ENCODE measurements around the gene CHID1.

CHID1 gene

GRCh38 chr11:864898-865297, 45.7 kb downstream of the CHID1 start:
- no peak for DNase-seq (ENCODE audit: low spot score)

GRCh38 chr11:863910-864827, 46.4 kb downstream of the CHID1 start:
- no peak for DNase-seq (ENCODE audit: low spot score)

- no peak for DNase-seq (ENCODE audit: low spot score)
Measured at GRCh38 chr11:863023-863909, 47.3 kb downstream of the CHID1 start.

DNA sequence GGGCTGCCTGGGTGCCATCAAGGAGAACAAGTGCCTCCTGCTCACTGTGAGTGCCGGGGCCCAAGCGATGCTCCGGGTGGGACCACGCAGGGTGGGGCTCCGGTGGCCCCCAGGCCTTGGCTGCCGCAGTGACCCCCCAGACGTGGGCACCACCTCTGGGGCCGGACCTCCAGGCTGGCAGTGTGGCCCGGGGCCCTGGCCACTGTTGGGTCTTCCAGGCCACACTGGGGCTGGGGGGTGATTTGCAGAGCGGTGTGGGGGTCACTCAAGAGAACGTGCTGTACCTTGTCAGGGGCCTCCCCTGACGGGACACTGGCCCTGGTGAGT, 48.0 kb downstream of the CHID1 start:
- no peak for DNase-seq (ENCODE audit: low spot score)

DNA sequence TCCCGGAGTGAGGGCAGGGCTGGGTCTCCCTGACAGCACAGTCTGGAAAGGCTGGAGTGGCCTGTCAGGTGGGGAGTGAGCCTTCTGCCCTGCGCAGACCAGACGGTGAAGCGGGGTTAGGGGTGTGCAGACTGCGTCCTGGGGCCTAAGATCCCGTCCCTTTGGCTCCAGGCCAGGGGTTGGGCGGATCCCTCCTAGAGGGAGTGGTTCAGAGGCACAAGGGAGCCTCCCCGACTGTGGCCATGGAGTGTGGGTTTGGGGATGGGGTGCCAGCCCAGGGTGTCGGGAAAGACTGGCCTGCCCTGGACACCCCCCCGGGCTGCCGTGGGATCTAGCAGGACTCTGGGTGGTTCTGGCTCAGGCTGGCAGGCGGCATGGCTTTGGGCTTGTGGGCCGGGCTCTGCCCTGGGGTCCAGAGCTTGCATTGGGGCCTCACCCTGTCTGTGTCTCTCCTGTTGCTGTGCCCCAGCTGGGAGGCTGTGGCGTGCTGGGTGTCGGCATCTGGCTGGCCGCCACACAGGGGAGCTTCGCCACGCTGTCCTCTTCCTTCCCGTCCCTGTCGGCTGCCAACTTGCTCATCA, 48.4 kb downstream of the CHID1 start:
- DNase-seq (ENCODE audit: low spot score) = no peak

DNA sequence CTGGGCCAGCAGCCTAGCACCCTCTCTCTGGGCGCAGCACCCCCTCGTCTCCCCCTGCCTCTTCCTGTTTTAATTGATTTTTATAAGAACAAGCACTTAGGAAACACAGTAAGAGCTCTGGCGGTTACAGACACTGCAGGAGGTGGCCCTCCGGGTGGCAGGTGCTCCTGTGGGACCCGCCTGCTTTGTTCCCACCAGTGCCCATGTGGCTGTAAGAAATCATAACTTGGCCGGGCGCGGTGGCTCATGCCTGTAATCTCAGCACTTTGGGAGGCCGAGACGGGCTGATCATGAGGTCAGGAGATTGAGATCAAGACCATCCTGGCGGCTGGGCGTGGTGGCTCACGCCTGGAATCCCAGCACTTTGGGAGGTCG, 49.5 kb downstream of the CHID1 start:
- no peak for DNase-seq (ENCODE audit: low spot score)

GRCh38 chr11:860234-861104, 50.1 kb downstream of the CHID1 start:
- no peak for DNase-seq (ENCODE audit: low spot score)

DNA sequence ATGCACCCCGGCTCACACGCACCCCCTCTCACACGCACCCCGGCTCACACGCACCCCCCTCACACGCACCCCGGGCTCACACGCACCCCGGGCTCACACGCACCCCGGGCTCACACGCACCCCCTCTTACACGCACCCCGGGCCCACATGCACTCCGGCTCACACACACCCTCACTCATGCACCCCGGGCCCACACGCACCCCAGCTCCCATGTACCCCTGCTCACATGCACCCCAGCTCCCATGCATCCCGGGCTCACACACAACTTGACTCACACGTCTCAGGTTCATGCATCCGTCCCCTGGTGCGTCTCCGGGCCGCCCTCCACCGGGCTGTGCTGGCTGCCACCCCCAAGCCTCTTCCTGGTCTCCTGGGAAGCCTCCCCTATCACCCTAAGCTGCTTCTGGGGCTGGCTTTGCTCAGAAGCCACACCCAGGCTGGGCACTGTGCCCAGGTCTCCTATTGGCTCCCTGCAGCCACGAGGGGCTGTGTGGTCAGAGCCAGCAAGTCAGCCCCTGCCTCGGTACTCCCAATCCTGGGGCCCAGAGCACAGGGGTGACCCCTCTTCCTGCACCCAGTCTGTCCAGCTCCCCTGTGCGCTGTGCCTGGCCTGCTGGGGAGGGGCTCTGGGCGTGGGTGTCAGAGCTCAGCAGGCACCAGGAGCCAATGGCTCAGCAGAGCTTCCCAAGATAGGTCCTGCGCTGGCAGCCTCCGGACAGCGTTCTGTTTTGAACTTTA, 51.0 kb downstream of the CHID1 start:
- no peak for DNase-seq (ENCODE audit: low spot score)

GRCh38 chr11:858762-859339, 51.8 kb downstream of the CHID1 start:
- DNase-seq (ENCODE audit: low spot score) = no peak

DNA sequence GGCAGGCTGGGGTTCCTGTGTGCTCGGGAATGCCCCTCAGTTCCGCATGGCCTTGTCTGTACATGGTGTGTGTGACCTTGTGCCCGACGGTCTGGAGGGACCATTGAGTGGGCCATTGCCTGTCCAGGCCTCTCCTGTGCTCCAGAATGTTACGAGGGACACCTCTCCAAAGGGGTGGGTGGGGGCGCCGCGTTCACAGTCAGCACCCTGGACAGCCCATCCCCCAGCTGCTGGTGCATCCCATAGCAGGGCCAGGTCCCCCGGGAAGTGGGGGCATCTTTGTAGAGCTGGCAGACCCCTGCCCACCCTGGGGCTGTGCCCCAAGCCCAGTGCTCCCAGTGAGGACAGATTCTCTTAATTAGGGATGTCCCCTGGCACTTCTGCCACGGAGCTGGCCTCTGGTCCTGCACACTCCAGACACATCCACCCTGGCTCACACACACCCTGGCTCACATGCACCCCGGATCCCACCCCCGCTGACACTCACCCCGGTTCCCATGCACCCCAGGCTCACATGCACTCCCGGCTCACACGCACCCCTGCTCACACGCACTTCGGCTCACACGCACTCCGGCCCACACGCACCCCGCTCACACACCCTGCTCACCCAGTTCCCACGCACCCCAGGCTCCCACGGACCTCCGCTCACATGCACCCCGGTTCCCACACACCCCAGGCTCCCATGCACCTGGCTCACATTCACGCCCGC, 52.4 kb downstream of the CHID1 start:
- no peak for DNase-seq (ENCODE audit: low spot score)

DNA sequence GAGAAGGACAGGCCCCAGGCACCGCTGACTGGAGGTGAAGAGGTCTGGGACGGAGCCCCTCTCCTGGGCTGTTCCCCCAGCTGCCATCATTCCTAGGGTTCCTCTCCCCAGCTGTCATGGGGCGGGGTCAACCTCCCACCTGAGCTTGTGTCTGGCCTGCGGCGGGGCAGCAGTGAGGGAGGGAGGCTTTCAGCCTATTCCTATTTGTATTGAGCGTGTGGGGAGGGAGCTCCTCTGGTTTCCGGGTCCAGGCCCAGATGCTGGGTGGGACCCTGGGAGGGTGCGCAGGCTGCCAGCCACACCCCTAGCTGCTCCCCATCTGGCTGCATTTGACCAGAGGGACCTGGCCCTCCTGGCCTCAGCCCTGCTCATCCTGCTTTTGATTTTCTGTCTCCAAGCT, 54.2 kb downstream of the CHID1 start:
- DNase-seq (ENCODE audit: low spot score) = no peak

DNA sequence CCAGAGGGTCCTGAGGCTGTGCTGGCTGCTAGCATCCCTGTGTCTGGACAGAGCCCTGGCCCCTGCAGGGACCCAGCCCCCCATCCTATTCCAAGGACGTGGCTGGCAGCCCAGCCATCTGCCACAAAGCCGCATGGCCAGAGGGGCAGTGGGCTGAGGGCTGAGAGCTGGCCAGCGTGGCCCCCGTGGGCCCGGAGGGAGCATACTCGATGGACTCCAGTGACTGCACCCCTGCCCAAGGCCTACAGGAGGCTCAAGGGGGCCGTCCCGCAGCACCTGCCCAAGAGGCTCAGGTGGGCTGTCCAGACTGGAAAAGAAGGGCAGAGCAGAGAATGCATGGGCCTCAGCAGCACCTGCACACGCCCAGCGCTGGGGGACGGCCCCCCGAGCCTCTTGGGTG, 54.8 kb downstream of the CHID1 start:
- no peak for DNase-seq (ENCODE audit: low spot score)

- DNase-seq (ENCODE audit: low spot score) = no peak
Measured at GRCh38 chr11:855330-855674, 55.3 kb downstream of the CHID1 start.

DNA sequence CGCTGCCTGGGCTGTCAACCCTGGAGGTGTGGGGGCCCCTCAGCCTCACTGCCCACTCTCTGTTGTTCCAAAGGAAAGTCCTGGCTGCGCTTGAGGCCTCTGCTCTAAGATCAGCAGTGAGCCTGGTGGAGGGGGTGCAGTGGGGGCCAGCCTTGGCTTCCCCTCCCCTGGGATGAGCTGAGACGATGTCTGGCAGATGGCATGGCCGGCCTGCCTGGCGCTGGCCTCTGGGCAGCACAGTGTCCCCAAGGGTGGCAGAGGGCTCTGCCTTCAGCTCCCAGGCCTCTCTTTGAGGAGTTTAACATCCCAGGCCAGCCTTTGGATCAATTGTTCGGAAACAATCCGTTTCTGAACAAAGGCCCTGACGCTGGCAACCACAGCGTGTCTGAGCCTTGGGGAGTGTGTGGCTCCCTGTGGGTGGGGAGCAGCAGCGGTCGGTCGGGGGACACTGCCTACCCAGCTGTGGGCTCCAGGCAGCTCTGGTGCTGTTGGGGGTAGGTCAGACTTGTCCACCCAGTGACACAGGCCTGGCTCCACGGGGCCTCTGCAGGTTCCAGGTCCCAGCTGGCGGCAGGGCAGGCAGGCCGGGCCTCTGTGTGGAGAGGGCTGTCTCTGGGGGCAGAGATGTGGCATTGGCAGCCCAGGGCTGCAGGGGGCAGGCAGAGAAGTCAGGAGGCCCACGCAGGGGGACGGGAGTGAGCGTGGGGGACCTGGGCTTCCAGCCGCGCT, 55.8 kb downstream of the CHID1 start:
- DNase-seq (ENCODE audit: low spot score) = no peak

DNA sequence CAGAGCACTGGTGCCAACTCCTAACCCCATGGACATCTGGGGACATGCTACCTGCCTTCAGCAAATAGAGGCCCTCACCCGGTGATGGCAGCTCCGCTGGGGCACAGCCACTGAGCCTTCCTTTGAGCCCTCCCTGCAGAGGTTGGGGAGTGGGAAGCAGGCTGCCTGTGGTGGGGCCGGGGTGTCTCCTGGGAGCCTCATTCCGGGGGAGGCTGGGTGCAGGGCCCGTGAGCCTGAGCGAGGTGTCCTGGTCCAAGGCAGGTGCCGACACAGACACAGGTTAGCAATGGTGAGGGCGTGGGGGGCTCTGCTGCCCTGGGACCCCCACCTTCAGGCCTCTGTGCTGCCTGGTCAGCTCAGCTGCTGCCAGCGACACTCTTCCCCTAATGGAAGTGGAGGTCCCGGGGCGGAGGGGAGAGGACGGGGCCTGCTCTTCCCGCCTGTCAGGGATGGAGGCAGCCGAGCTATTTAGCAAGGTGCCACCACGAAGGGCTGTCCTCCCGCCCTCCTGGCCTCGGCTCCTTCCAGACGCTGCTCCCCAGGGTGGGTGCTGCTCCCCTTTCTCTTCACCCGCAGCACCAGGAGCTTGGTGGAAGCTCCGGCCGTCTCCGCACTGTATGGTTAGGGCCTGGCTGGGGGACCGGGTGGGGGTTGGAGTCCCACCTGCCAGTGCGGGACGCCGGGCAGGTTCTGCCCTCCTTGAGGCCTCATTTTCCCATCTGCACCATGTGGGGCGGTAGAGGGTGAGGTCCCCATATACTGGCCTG, 56.7 kb downstream of the CHID1 start:
- DNase-seq (ENCODE audit: low spot score) = no peak

- DNase-seq (ENCODE audit: low spot score) = no peak
Measured at GRCh38 chr11:852762-853161, 57.8 kb downstream of the CHID1 start.

GRCh38 chr11:850775-851763, 59.5 kb downstream of the CHID1 start:
- DNase-seq (ENCODE audit: low spot score) = no peak
